Measurements from ENCODE around the gene ITGB1BP1.

Gene ITGB1BP1

GRCh38 chr2:9377461-9378097 lies 45.7 kb downstream of the ITGB1BP1 start:
- DNase-seq, result no peak

GRCh38 chr2:9375857-9376428 lies 47.4 kb downstream of the ITGB1BP1 start:
- DNase-seq, result no peak

GRCh38 chr2:9374071-9374730 lies 49.1 kb downstream of the ITGB1BP1 start:
- DNase-seq, result no peak

DNA sequence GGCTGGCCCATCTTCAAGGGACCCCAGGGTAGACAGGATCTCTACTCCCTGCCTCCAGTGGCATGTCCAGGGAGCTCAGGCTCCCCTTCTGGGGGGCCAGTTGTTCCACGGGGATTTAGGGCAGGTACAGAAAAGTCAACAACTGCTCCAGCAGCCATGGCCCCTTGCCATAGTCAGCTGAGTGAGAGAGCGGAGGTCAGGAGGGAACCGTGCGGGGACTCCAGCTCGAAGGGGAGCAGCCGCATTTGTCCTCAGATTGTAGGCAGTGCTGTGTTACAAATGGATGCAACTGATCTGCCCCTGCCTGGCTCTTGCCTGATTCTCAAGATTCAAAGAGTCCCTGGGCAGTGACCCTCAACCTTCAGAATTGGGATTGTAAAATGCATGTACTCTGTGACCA lies 49.9 kb downstream of the ITGB1BP1 start:
- no peak for DNase-seq

DNA sequence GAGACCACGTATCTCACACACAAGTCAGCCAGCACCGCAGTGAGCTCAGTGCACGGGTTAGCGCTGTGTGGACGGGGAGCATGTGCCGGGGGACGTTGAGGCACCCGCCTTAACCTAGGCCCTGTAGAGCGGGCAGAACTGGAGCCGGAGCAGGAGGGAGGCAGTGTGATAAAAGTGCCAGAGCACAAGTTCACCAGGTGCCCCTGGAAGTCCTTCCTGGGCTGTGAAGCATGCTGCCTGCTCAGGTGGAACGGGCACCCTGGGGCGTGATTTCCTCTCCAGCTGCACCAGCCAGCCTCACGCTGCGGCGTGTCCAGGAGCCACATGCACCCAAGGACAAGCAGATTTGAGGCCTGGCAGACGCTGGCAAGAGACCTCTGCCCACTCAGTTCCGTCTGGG lies 50.3 kb downstream of the ITGB1BP1 start:
- no peak for DNase-seq

DNA sequence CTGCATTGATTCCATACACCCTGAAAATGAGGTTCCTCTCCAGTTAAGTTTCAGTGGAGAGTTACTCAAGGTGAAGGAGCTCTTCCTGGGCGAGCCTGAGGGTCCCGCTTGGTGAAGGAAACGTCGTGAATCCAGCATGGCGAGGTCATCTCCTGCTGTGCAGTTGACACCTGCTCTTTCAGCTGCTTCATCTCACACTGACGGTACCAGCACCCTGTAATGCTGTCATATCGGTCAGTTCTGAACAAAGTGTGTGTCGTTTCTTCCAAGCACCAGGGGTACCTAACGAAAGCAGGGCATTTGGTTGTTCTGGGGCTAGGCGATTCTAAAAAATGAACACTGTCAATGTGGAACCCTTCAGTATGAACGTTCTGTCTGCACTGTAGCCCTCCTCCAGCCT lies 52.6 kb downstream of the ITGB1BP1 start:
- no peak for DNase-seq

DNA sequence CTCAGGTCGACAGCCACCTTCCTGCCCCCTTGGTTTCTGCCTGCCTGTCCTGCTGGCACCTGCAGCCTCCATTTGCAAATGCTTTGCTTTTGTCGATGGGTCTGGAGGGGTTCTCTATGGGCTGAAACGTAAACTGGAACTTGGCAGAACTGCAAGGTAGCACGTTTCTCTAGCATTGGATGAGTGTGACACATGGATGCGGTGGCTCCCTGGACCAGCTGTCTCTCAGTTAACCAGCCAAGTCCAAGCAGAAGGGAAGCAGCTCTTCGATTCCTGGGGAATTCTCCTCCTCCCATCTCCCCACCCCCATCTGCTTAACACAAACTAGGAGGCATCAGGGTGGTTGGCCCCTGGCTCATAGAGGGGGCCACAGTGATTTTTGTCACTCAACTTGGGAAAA lies 57.3 kb downstream of the ITGB1BP1 start:
- DNase-seq, result no peak

DNA sequence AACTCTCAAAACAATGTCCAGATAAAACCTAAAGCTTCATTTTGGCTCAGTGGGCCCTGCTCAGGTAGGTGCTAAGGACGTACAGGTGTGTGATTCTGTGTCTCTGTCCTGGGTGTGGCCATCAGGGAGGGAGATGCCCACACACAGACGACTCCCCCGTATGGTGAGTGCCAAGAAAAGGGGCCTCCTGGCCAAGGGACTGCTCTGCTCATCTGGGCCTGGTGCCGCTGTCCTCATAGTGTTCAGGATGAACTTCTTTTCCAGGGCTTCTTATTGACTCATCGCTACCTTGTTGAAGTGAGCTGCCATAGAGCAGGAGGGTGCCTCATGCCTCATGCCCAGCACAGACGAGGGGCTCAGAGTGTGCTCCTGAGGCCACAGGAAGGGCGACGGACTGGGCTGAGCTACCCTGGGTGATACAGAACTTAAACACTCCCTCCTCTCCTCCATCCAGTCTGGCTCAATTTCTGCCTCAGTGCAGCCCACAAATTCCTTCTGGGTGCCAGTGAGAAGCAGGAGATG lies 57.8 kb downstream of the ITGB1BP1 start:
- DNase-seq, result no peak

DNA sequence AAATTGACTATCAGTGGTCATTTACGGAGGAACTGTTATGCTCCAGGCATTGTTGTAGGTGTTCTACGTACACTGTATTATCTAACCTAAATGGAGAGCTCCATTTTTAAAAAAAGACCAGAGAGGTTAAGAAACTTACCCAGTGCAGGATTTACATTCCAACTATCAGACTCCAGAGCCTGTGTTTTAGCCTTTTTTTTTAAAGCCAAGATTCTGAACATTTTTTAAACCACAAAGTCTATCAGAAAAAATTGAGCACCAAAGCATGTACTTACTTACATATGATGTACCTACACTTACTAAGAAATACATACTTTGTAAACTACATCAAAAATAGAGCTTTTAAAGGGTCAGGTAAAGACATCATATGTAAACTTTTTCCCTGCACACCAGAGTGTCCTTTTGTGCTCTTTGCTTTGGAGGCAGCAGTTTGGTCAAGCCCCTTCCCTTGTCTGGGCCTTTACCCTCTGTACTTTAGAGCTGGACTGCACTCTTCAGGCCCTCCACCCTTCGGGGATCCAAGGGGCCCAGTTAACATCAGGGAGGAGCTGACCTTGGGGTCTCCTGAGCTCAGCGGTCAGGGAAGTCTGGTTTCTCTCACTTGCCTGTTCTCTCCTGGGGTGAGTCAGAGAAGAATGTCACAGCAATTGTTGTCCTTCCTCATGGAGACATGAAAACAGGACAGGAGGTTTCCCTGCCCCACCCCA lies 58.4 kb downstream of the ITGB1BP1 start:
- DNase-seq, result no peak

- no peak for DNase-seq
Measured at GRCh38 chr2:9364373-9364772, 59.0 kb downstream of the ITGB1BP1 start.

GRCh38 chr2:9360701-9361100 lies 62.6 kb downstream of the ITGB1BP1 start:
- DNase-seq, result no peak

DNA sequence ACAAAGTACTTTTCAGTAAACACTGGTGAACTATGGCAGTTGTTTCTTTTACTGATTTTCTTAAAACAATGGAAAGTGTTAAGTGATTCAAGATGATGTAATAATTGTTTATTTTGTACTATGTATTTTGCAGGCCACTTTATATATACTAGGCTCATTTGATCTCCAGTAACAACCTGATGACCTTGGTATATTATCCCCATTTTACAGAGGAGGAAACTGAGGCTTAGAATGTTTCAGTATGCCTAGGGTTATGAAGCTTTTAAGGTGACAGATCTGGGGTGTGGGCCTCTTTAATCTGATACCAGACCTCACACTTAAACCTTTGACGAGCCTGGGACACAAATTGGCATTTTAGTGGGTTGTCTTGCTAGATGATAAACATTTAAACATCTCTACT lies 63.2 kb downstream of the ITGB1BP1 start:
- DNase-seq, result no peak

- DNase-seq, result no peak
Measured at GRCh38 chr2:9359463-9359862, 63.9 kb downstream of the ITGB1BP1 start.

DNA sequence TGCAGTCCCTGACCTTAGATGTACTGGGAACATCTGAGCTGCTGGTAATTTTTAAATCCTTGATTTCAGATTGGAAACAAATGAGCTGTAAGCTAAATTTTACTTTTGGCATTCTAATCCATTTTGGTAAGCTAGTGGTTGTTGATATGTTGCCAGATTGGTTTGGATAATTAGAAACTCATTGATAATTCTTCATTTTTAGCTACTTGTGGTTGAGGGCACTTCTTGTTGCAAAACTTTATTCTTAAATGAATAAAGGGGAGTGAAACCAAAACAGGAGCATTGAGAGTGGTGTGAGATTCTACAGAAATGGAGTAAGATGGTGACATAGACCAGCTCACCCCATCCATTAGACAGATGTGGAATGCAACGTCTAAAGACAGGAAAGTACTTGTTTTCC lies 64.5 kb downstream of the ITGB1BP1 start:
- no peak for DNase-seq

GRCh38 chr2:9356261-9356660 lies 67.1 kb downstream of the ITGB1BP1 start:
- DNase-seq, result no peak

DNA sequence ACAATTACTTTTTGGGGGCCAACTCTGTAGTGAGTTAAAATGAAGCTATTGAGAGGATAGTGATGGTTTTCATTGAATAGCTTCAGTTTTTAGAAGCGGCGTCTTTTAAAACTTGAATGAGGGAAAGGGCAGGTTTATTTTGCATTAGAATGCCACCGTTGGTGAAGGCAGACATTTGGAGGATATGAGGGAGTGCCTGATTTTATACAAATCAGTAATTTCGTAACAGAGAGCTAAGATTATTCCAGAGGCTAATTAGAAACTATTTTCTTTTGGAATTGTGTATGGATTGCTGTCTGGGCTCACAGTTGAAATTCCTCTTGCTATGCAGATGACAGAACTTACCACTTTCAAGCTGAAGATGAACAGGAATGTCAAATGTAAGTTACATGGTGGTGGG lies 67.6 kb downstream of the ITGB1BP1 start:
- DNase-seq, result no peak

DNA sequence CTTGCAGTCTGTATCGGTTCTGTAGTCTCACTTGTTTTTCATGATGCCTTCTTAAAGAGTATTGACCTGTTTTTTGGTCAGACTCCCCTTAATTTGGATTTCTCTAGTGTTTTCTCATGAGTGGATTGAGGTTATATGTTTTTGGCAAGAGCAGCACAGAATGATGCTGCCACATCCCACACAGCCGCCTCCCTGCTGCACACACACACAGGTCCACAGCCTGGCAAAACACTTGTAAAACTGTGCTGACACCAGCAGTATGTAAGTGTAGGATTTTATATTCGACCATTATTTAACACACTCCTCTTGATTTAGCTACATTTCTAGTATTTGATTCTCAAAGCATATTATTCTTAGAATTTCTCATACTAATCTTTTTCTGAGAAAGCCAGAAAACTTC lies 68.1 kb downstream of the ITGB1BP1 start:
- DNase-seq, result no peak

DNA sequence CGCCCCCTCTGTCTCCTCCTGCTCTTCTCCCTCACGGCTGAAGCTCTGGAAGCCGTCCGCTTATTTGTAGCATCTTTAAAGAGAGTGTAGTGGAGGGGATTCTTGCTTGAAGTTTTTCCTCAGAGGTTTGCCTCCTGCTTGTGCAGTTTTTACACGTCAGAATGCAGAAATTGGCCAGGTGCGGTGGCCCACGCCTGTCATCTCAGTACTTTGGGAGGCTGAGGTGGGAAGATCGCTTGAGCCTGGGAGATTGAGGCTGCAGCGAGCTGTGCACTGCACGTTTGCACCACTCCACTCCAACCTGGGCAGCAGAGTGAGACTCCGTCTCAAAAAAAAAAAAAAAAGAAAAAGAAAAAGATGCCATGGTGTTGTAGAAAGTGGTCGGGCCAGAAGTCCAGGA lies 69.0 kb downstream of the ITGB1BP1 start:
- no peak for DNase-seq
